ENCODE results near the gene MYF6. TPM values are rescaled to one million over a fixed set of nuclear protein-coding genes. Genes with fewer than 3 reads are reported as not detected.

Gene MYF6
- total and polyA plus RNA-seq, 4 donors = not detected

- Histone ChIP-seq H3K9me3 (ENCODE audit: control insufficient read depth in 4 of 4, insufficient read depth in 3 of 4, low read length in 3 of 4) (no peaks in the 10 kb centered on the region), H3K4me3 (no peak overlapping the region), H3K4me1 (ENCODE audit: control insufficient read depth in 5 of 5, insufficient read depth in 5 of 5, low read length in 5 of 5) (no peaks in the 10 kb centered on the region), H3K27me3 (ENCODE audit: control insufficient read depth in 3 of 3, insufficient read depth in 3 of 3, low read length in 2 of 3) (no peaks in the 10 kb centered on the region), H3K27ac (ENCODE audit: low read depth in 1 of 2, low read length in 1 of 2) (no peak overlapping the region), H3K36me3 (ENCODE audit: control insufficient read depth in 4 of 4, insufficient read depth in 4 of 4, low read length in 4 of 4) (no peaks in the 10 kb centered on the region), H3K9ac (ENCODE audit: insufficient read depth in 1 of 2, low read length in 2 of 2) (no peak overlapping the region)
- WGBS, 2 donors = 68 to 71% methylated on average over 6 of the region's 6 CpGs
- ATAC-seq (ENCODE audit: insufficient read depth, low FRiP score) (no peak), DNase-seq (no peak)
- no peak for TF ChIP-seq CTCF (IDR thresholded peaks at IDR 0.05; ENCODE audit: control extremely low read depth, extremely low read depth)
These were observed 38.5 kb downstream of the MYF6 start for GRCh38 chr12:80745851-80746505.

GRCh38 chr12:80747800-80748199, 40.4 kb downstream of the MYF6 start:
- Histone ChIP-seq H3K36me3 (ENCODE audit: control insufficient read depth in 4 of 4, insufficient read depth in 4 of 4, low read length in 4 of 4) (no peaks in the 10 kb centered on the region), H3K9ac (ENCODE audit: insufficient read depth in 1 of 2, low read length in 2 of 2) (no peak overlapping the region), H3K9me3 (ENCODE audit: control insufficient read depth in 4 of 4, insufficient read depth in 3 of 4, low read length in 3 of 4) (no peaks in the 10 kb centered on the region), H3K4me3 (no peak overlapping the region), H3K4me1 (ENCODE audit: control insufficient read depth in 5 of 5, insufficient read depth in 5 of 5, low read length in 5 of 5) (no peaks in the 10 kb centered on the region), H3K27me3 (ENCODE audit: control insufficient read depth in 3 of 3, insufficient read depth in 3 of 3, low read length in 2 of 3) (no peaks in the 10 kb centered on the region), H3K27ac (ENCODE audit: low read depth in 1 of 2, low read length in 1 of 2) (no peak overlapping the region)
- 78 to 87% methylated on average over 2 of the region's 2 CpGs for WGBS, 2 donors
- ATAC-seq (ENCODE audit: insufficient read depth, low FRiP score) = no peak
- TF ChIP-seq CTCF (IDR thresholded peaks at IDR 0.05; ENCODE audit: control extremely low read depth, extremely low read depth) = no peak
- no peak for DNase-seq

GRCh38 chr12:80749456-80749855, 42.0 kb downstream of the MYF6 start:
- DNase-seq (no peak), ATAC-seq (ENCODE audit: insufficient read depth, low FRiP score) (no peak)
- H3K9me3 ChIP-seq (ENCODE audit: control insufficient read depth in 4 of 4, insufficient read depth in 3 of 4, low read length in 3 of 4) = no peaks in the 10 kb centered on the region
- no peak overlapping the region for H3K4me3 ChIP-seq
- no peaks in the 10 kb centered on the region for H3K4me1 ChIP-seq (ENCODE audit: control insufficient read depth in 5 of 5, insufficient read depth in 5 of 5, low read length in 5 of 5)
- H3K36me3 ChIP-seq (ENCODE audit: control insufficient read depth in 4 of 4, insufficient read depth in 4 of 4, low read length in 4 of 4) = no peaks in the 10 kb centered on the region
- no peak for TF ChIP-seq CTCF (IDR thresholded peaks at IDR 0.05; ENCODE audit: control extremely low read depth, extremely low read depth)
- no peaks in the 10 kb centered on the region for H3K27me3 ChIP-seq (ENCODE audit: control insufficient read depth in 3 of 3, insufficient read depth in 3 of 3, low read length in 2 of 3)
- no peak overlapping the region for H3K9ac ChIP-seq (ENCODE audit: insufficient read depth in 1 of 2, low read length in 2 of 2)
- H3K27ac ChIP-seq (ENCODE audit: low read depth in 1 of 2, low read length in 1 of 2) = no peak overlapping the region
- WGBS, 2 donors = 83 to 90% methylated on average over 2 of the region's 2 CpGs

- H3K9me3 ChIP-seq (ENCODE audit: control insufficient read depth in 4 of 4, insufficient read depth in 3 of 4, low read length in 3 of 4) = no peaks in the 10 kb centered on the region
- TF ChIP-seq CTCF (IDR thresholded peaks at IDR 0.05; ENCODE audit: control extremely low read depth, extremely low read depth) = no peak
- H3K9ac ChIP-seq (ENCODE audit: insufficient read depth in 1 of 2, low read length in 2 of 2) = no peak overlapping the region
- no peaks in the 10 kb centered on the region for H3K4me1 ChIP-seq (ENCODE audit: control insufficient read depth in 5 of 5, insufficient read depth in 5 of 5, low read length in 5 of 5)
- DNase-seq (no peak), ATAC-seq (ENCODE audit: insufficient read depth, low FRiP score) (no peak)
- no peak overlapping the region for H3K4me3 ChIP-seq
- no peak overlapping the region for H3K27ac ChIP-seq (ENCODE audit: low read depth in 1 of 2, low read length in 1 of 2)
- H3K36me3 ChIP-seq (ENCODE audit: control insufficient read depth in 4 of 4, insufficient read depth in 4 of 4, low read length in 4 of 4) = no peaks in the 10 kb centered on the region
- H3K27me3 ChIP-seq (ENCODE audit: control insufficient read depth in 3 of 3, insufficient read depth in 3 of 3, low read length in 2 of 3) = no peaks in the 10 kb centered on the region
These were observed 45.0 kb downstream of the MYF6 start for GRCh38 chr12:80752464-80752863.
